Measurements from ENCODE around the gene DESI2. TPM values are rescaled to one million over a fixed set of nuclear protein-coding genes. Genes with fewer than 3 reads are reported as not detected.

DESI2 gene
- total RNA-seq = 44.2 and 54.7 TPM in 2 replicates

GRCh38 chr1:244652623-244653438 lies at the start of gene DESI2:
Gene DESI2 (plus strand): TSS chr1:244653126. CDS start chr1:244653314, 188 bp downstream.

Other genes starting within 250 kb of the DESI2 start
- 63.0 and 81.6 TPM in 2 replicates for gene ADSS2, start 201.2 kb upstream of the DESI2 start, total RNA-seq
- gene CATSPERE, start 191.9 kb upstream of the DESI2 start, total RNA-seq = 0.77 and 0.98 TPM in 2 replicates
- 11.7 and 12.0 TPM in 2 replicates for gene COX20, start 182.5 kb downstream of the DESI2 start, total RNA-seq
- gene HNRNPU, start 211.4 kb downstream of the DESI2 start, total RNA-seq = 236 and 341 TPM in 2 replicates

Data from dermis lymphatic vessel endothelial cell (primary cell).